ENCODE measurements around the gene ARHGAP18.

Gene ARHGAP18

DNA sequence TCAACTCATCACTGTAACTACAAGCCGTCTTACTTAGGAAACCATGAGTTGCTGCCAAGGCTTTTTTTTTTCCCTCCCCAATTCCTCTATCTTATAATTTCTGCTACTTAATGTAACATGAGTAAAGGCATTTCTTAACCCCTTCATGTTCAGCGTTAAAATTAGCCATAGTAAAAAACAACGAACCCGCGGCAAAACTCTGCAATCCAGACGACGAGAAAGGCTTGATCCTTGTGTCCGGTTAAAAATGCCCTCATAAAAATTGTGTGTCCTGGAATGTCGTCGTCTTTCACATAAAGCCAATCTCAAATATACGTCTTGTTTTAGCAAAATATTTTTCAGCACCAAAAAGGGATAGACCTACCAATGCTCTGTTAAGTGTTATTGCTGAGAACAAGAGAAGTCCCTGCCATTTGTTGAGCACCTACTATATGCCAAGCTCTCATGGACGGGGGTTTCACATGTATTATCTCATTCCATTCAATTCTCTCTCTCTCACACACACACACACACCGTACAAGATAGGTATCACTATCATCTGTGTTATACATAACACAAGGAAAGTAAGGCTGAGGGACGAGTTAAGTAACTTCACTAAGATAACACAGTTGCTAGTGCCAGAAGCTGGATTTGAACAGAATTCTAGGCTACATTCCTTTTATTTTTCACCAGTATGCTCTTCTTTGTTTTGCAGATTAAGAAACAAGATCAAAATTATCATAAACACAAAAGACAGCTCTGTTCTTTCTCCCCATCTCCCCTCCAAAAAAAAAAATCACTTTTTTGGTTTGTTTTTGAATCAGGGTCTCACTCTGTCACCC is 683 bp upstream of the ARHGAP18 start:
- TF ChIP-seq, protein P1, sequence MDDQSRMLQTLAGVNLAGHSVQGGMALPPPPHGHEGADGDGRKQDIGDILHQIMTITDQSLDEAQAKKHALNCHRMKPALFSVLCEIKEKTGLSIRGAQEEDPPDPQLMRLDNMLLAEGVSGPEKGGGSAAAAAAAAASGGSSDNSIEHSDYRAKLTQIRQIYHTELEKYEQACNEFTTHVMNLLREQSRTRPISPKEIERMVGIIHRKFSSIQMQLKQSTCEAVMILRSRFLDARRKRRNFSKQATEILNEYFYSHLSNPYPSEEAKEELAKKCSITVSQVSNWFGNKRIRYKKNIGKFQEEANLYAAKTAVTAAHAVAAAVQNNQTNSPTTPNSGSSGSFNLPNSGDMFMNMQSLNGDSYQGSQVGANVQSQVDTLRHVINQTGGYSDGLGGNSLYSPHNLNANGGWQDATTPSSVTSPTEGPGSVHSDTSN (CRISPR knock-in tag; IDR thresholded peaks at IDR 0.05): no peak
- TF ChIP-seq ZNF664 (tag by site-specific recombination; IDR thresholded peaks at IDR 0.05) (peak; percentile 97), ZNF132 (tag by site-specific recombination; IDR thresholded peaks at IDR 0.05; ENCODE audit: borderline replicate concordance) (no peak), KLF10 (tag by site-specific recombination; IDR thresholded peaks at IDR 0.05) (0 out of 2 replicates have a peak, but pooled peaks have one; percentile 28), KLF8 (tag by site-specific recombination; IDR thresholded peaks at IDR 0.05) (0 out of 2 replicates have a peak, but pooled peaks have one; percentile 2), ZNF548 (tag by site-specific recombination; IDR thresholded peaks at IDR 0.05) (no peak), ZNF112 (tag by site-specific recombination; IDR thresholded peaks at IDR 0.05) (no peak), SP3 (tag by site-specific recombination; IDR thresholded peaks at IDR 0.05) (0 out of 2 replicates have a peak, but pooled peaks have one; percentile 3), SCRT1 (tag by site-specific recombination; IDR thresholded peaks at IDR 0.05; ENCODE audit: borderline replicate concordance) (no peak), ZNF221 (tag by site-specific recombination; IDR thresholded peaks at IDR 0.05; ENCODE audit: borderline replicate concordance) (no peak), ZNF558 (tag by site-specific recombination; IDR thresholded peaks at IDR 0.05) (0 out of 2 replicates have a peak, but pooled peaks have one; percentile 7), ZNF394 (tag by site-specific recombination; IDR thresholded peaks at IDR 0.05; ENCODE audit: borderline replicate concordance) (no peak), ZNF121 (tag by site-specific recombination; IDR thresholded peaks at IDR 0.05) (no peak), ZNF837 (tag by site-specific recombination; IDR thresholded peaks at IDR 0.05) (no peak), KLF16 (tag by site-specific recombination; IDR thresholded peaks at IDR 0.05) (0 out of 2 replicates have a peak, but pooled peaks have one; percentile 7)
- TF ChIP-seq, protein P2, sequence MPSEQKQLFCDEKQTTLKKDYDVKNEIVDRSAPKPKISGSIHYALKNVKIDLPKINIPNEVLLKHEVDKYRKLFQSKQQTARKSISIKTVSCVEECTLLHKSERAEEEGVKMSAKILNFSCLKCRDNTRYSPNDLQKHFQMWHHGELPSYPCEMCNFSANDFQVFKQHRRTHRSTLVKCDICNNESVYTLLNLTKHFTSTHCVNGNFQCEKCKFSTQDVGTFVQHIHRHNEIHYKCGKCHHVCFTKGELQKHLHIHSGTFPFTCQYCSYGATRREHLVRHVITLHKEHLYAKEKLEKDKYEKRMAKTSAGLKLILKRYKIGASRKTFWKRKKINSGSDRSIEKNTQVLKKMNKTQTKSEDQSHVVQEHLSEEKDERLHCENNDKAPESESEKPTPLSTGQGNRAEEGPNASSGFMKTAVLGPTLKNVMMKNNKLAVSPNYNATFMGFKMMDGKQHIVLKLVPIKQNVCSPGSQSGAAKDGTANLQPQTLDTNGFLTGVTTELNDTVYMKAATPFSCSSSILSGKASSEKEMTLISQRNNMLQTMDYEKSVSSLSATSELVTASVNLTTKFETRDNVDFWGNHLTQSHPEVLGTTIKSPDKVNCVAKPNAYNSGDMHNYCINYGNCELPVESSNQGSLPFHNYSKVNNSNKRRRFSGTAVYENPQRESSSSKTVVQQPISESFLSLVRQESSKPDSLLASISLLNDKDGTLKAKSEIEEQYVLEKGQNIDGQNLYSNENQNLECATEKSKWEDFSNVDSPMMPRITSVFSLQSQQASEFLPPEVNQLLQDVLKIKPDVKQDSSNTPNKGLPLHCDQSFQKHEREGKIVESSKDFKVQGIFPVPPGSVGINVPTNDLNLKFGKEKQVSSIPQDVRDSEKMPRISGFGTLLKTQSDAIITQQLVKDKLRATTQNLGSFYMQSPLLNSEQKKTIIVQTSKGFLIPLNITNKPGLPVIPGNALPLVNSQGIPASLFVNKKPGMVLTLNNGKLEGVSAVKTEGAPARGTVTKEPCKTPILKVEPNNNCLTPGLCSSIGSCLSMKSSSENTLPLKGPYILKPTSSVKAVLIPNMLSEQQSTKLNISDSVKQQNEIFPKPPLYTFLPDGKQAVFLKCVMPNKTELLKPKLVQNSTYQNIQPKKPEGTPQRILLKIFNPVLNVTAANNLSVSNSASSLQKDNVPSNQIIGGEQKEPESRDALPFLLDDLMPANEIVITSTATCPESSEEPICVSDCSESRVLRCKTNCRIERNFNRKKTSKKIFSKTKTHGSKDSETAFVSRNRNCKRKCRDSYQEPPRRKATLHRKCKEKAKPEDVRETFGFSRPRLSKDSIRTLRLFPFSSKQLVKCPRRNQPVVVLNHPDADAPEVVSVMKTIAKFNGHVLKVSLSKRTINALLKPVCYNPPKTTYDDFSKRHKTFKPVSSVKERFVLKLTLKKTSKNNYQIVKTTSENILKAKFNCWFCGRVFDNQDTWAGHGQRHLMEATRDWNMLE (tag by site-specific recombination; conservative IDR thresholded peaks at IDR 0.05; ENCODE audit: low read depth): no peak
- TF ChIP-seq, protein P3, sequence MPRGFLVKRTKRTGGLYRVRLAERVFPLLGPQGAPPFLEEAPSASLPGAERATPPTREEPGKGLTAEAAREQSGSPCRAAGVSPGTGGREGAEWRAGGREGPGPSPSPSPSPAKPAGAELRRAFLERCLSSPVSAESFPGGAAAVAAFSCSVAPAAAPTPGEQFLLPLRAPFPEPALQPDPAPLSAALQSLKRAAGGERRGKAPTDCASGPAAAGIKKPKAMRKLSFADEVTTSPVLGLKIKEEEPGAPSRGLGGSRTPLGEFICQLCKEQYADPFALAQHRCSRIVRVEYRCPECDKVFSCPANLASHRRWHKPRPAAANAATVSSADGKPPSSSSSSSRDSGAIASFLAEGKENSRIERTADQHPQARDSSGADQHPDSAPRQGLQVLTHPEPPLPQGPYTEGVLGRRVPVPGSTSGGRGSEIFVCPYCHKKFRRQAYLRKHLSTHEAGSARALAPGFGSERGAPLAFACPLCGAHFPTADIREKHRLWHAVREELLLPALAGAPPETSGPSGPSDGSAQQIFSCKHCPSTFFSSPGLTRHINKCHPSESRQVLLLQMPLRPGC (tag by site-specific recombination; IDR thresholded peaks at IDR 0.05): 0 out of 2 replicates have a peak, but pooled peaks have one; percentile 41
- TF ChIP-seq, protein P4, sequence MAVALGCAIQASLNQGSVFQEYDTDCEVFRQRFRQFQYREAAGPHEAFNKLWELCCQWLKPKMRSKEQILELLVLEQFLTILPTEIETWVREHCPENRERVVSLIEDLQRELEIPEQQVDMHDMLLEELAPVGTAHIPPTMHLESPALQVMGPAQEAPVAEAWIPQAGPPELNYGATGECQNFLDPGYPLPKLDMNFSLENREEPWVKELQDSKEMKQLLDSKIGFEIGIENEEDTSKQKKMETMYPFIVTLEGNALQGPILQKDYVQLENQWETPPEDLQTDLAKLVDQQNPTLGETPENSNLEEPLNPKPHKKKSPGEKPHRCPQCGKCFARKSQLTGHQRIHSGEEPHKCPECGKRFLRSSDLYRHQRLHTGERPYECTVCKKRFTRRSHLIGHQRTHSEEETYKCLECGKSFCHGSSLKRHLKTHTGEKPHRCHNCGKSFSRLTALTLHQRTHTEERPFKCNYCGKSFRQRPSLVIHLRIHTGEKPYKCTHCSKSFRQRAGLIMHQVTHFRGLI (tag by site-specific recombination; IDR thresholded peaks at IDR 0.05): 0 out of 2 replicates have a peak, but pooled peaks have one; percentile 18
- peaks cover 3% of the 10 kb centered on the region; the same call in 1 of the 2 replicates for H3K4me1 ChIP-seq (ENCODE audit: control insufficient read depth, insufficient read depth, low read length)
- no peaks in the 10 kb centered on the region for H3K9me3 ChIP-seq (ENCODE audit: control insufficient read depth, insufficient read depth, low read depth, low read length)
- H3K27ac ChIP-seq (ENCODE audit: extremely low read depth, low read depth, low read length): no peak overlapping the region; the same call in 1 of the 2 replicates
- ChIA-PET POLR2A (interaction anchor here (0.6 to 2.0 kb wide), 14 partner anchors 8 to 162 kb away, joined by 3 to 11 read pairs (median 4); no protein-coding TSS in a partner anchor), CTCF (interaction anchor here (0.5 to 5.1 kb wide), 9 partner anchors 10 to 112 kb away, joined by 3 to 17 read pairs (median 5); no protein-coding TSS in a partner anchor)
- H3K36me3 ChIP-seq (ENCODE audit: control insufficient read depth in 2 of 2, insufficient read depth in 1 of 2, low read length in 2 of 2): no peaks in the 10 kb centered on the region
- peak overlapping the region; percentile 39 for H3K4me3 ChIP-seq (ENCODE audit: low read depth, low read length)
